Astrocyte of the cerebellum (primary cell): ENCODE measurements around the gene ACVR1.

ENCODE experiments used
- DNase-seq: peaks from one replicate; pipeline ENCODE4 v3.0.0-alpha.2; 2011; ENCODE audit warnings: low read depth
- H3K4me3 ChIP-seq: 2 replicates; pipeline ENCODE4 v1.5.1; 2011; ENCODE audit warnings: mild to moderate bottlenecking, low read depth, low read length, moderate library complexity
- CTCF ChIP-seq: IDR thresholded peaks from 2 replicates; pipeline ENCODE4 v1.5.1; 2012; ENCODE audit warnings: low read length, low read depth, moderate library complexity, mild to moderate bottlenecking; ENCODE audit errors: missing control alignments
- in situ Hi-C: cut with HindIII; loops from 2 replicates; pipeline ENCODE4 v1.10.0; 2017; ENCODE audit warnings: low sequenced_read_pairs

ACVR1 gene

DNA sequence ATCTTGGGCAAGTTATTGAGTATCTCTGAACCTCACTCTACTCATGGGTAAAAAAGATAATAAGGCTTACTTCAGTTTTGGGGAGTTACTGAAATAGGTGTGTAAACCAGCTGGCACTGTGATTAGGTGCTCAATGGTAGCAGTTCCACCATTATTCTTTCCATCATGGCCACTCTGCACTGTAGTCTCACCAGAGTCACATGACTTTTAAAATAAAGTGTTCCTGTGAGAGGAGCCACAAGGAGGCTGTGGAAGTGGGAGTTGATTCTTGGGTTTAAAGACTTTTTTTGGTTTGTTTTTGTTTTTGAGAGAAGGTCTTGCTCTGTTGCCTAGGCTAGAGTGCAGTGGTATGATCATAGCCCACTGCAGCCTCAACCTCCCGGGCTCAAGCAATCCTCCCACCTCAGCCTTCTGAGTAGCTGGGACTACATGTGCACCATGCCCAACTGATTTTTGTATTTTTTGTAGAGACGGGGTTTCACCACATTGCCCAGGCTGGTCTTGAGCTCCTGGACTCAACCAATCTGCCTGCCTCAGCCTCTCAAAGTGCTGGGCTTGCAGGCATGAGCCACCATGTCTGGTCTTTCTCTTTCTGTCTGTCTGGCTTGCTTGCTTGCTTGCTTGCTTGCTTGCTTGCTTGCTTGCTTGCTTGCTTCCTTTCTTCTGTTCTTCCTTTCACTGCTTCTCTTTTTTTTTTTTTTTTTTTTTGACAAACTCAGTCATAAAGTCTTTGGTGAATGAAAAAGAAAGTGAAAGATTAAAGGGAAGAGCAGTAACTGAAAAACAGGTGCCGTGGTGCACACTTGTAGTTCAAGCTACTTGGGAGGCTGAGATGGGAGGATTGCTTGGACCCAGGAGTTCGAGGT, 21.2 kb upstream of the ACVR1 start:
- no peak for TF ChIP-seq CTCF
- DNase-seq = no peak
- in situ Hi-C loops = no loop called here
- H3K4me3 ChIP-seq = no peak overlapping the region

- in situ Hi-C loops = no loop called here
- no peak overlapping the region for H3K4me3 ChIP-seq
- no peak for DNase-seq
- no peak for TF ChIP-seq CTCF
Observed at GRCh38 chr2:157895531-157895930, 19.4 kb upstream of the ACVR1 start.

- in situ Hi-C loops = no loop called here
- TF ChIP-seq CTCF = no peak
- DNase-seq = peak; percentile 15
- H3K4me3 ChIP-seq = no peak overlapping the region
Observed at GRCh38 chr2:157894694-157895435, 18.7 kb upstream of the ACVR1 start.

- no peak for TF ChIP-seq CTCF
- H3K4me3 ChIP-seq = no peak overlapping the region
- no peak for DNase-seq
- in situ Hi-C loops = no loop called here
Observed at GRCh38 chr2:157893611-157894010, 17.5 kb upstream of the ACVR1 start.

GRCh38 chr2:157891643-157892041, 15.5 kb upstream of the ACVR1 start:
- in situ Hi-C loops = no loop called here
- no peak for DNase-seq
- TF ChIP-seq CTCF = no peak
- H3K4me3 ChIP-seq = no peak overlapping the region

- no peak for DNase-seq
- in situ Hi-C loops = no loop called here
- H3K4me3 ChIP-seq = no peak overlapping the region
- no peak for TF ChIP-seq CTCF
Observed at GRCh38 chr2:157890969-157891642, 15.0 kb upstream of the ACVR1 start.
